Measurements from ENCODE around the gene RGS7.
"Not testable (repeated sequence)": the region's sequence is repeated elsewhere in the genome, so short reads cannot be mapped to it uniquely, and the experiment has no call there.

Gene RGS7

GRCh38 chr1:241208910-241209379, 148.1 kb downstream of the RGS7 start:
- DNase-seq (ENCODE audit: low spot score) = no peak

DNA sequence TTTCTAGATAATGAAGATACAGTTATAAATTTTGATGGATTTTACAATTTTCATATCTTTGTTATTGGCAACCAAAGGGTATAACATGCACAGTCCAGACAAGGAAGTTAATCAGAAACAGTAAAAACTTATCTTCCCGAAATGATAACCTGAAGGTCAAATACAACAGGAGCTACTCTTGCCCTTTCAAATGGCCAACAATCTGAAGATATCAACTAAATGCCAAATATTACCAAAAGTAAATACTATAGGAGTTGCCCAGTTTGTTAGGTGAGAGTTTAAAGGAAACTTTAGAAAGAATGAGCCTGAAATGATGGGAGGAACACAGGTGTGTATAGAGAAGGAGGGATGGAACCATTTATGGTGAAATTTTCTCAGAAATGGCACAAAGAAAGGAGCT, 153.2 kb downstream of the RGS7 start:
- no peak for DNase-seq (ENCODE audit: low spot score)

GRCh38 chr1:241202401-241202800, 154.6 kb downstream of the RGS7 start:
- no peak for DNase-seq (ENCODE audit: low spot score)

DNA sequence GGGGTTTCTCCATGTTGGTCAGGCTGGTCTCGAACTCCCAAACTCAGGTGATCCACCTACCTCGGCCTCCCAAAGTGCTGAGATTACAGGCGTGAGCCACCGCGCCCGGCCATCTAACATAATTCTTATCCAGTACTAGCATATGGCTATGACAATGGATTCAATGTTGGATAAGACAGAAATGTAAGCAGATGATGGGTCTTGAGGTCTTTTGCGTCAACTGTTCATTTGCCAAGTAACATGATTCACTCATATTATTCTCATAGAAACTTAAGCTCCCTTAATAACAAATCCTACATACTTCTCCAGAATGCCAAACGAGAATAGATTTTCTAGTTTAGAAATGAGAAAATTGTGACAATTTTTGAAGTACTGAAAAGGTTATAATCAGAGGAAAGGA, 170.3 kb downstream of the RGS7 start:
- DNase-seq (ENCODE audit: low spot score) = no peak

DNA sequence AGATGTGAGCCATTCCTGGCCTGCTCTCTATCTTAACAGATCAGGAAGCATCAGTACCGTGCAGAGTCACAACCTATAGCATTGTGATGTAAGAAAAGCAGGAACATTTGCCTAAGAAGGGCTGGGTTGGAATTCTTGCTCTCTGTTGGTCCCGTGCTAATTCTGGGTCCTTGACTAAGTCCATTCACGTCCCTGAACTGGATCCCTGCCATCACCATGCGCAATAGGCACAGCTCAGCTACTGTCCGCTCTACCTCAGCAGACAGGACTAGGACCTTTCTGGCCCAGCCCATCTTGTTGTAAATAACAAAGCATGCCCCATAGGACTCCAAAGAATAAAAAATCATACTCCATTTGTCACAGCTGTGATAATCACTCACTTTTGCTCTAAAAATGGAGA, 175.0 kb downstream of the RGS7 start:
- no peak for DNase-seq (ENCODE audit: low spot score)

- DNase-seq (ENCODE audit: low spot score) = no peak
Observed at GRCh38 chr1:241181471-241181870, 175.5 kb downstream of the RGS7 start.

DNA sequence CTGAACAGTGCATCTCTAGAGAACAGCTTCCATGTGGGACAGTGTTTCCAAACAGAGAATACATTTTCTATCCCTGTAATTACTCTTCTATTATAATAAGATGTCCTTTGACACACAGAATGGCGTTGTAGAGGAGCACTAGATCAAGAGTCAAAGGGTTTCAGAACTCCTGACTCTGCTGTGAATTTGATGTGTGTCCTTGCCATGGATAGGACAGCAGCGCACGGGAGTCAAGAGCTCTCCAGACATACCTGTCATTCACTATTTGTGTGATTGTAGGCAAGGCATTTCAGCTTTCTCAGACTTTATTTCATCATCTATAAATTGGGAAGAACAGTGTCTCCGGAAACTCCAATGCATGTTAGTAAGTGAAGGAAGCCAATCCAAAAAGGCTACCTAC, 176.4 kb downstream of the RGS7 start:
- no peak for DNase-seq (ENCODE audit: low spot score)

- no peak for DNase-seq (ENCODE audit: low spot score)
Observed at GRCh38 chr1:241177660-241178059, 179.3 kb downstream of the RGS7 start.

DNA sequence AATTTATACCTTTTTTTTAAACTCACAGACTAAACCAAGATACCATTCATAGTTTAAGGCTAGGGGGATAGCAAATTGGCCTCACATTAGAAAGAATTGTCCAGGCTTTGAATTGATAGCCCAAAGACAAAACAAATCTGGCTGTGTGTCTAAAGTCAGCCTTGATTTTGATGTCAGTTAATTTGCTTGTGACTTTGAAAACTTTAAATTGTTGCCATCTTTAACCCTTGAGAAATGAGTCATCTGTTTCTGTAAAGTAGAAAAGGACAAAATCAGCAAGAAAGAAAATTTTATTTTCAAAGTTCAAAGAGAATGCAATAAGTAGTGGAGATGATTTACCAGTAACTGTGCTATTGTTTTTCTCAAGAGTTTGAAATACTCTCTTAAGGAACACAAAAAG, 184.5 kb downstream of the RGS7 start:
- DNase-seq (ENCODE audit: low spot score) = no peak

DNA sequence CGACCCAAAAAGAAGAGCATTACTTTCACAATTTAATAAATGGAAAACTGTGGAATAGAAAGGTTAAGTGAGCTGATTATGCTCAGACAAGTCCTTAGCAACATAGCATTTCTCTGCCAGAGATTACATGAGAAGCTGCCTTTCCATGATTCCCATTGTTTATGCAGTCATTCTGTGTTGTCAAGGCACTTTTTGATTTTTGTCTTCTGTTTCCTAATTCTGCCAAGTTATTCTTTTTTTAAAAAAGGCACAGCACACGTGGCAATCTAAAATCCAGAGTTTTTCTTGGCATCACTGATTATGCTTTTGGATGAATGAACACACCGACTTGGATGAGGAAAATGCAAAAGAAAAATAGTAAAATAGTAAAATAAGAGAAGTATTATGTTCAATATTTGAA, 185.0 kb downstream of the RGS7 start:
- DNase-seq (ENCODE audit: low spot score) = no peak

DNA sequence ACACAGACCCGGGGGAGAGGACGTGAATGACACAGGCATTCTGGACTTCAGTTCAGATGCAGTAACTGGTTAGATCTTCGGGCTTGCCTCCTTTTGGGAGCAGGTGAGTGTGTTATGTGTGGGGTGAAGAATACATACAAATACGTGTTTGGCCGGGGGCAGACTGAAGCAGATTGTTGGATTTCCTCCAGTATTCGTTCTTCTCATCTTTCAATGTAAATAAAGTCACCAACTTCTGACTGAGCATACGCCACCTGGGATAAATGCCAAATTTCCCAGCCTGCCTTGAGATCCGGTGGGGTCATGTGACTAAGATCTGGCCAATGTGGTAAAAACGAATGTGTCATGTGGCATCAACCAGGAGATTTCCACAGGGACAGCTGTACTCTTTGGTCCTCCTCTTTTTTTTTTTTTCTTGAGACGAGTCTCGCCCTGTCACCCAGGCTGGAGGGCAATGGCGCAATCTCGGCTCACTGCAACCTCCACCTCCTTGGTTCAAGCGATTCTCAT, 189.8 kb downstream of the RGS7 start:
- DNase-seq (ENCODE audit: low spot score) = no peak

DNA sequence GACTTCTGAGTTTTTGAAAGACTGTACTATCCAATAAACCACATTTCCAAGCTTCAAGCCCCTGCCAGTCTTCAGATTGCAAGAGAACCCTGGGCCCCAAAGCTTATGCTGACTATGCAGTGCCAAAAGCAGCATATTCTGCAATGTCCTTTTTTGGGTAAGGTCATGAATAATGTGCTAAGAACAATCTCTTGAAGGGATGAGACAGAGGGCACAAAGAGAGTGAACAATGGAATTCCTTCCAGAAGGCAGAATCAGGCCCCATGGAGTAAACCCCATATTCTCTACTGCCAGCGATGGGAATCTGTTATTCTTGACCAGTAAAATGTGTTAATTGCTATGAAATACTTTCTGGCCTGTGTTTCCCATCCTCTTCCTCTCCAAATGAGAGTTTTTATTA, 190.4 kb downstream of the RGS7 start:
- no peak for DNase-seq (ENCODE audit: low spot score)

- not testable (repeated sequence) for DNase-seq (ENCODE audit: low spot score)
Observed at GRCh38 chr1:241165256-241165655, 191.7 kb downstream of the RGS7 start.

- DNase-seq (ENCODE audit: low spot score) = no peak
Observed at GRCh38 chr1:241163363-241163762, 193.6 kb downstream of the RGS7 start.

DNA sequence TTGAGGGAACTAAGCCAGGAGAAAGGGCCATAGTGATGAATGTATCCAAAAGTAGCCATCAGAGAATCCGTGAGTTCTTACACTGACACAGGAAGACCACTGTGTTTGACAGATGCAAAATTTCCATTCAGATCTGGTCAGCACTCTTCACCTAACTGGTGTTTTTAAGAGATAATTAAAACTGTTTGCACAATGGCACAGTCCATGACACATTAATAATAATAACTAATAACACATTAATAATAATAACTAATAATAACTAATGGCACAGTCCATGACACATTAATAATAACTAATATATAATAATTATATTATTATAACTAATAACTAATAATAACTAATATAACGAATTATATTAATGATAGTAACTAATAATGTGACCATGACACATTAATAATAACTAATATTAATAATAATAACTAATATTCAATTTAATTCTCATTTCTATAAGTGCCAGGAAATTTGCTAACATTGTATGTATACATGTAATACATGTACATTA, 195.8 kb downstream of the RGS7 start:
- no peak for DNase-seq (ENCODE audit: low spot score)

DNA sequence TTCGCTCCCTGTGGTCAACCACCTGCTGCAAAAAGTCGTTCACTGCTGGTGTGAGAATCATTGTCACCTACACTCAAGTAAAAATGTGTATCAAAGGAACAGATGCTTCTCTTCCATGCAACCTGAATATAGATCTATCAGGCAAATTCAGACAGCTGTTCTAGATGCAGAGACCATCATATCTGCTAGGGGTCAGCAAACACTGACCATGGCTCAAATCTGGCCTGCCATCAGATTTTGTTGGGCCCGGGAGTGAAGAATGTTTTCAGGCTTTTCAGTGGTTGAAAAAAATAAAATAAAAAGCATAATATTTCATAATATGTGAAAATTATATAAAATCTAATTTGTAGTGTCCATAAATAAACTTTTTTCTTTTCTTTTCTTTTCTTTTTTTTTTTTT, 199.6 kb downstream of the RGS7 start:
- no peak for DNase-seq (ENCODE audit: low spot score)

GRCh38 chr1:241156231-241156965, 200.6 kb downstream of the RGS7 start:
- no peak for DNase-seq (ENCODE audit: low spot score)

DNA sequence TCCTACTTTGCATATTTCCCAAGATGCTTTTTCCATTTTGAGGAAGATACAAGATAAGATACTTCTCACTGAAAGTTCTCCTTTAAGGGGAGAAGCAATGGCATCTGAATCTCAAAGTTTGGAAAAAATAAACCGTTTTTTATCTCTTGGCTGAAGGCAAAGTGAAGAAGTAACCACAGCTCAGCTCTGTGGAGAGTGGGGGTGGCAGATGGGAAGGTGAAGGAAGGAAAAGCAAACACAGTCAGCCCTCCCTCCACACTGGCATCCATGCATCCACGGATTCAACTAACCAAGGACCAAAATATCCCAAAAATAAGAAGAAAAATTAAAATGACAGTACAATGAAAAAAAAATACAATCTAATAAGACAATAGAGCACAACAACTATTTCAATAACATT, 211.1 kb downstream of the RGS7 start:
- no peak for DNase-seq (ENCODE audit: low spot score)

DNA sequence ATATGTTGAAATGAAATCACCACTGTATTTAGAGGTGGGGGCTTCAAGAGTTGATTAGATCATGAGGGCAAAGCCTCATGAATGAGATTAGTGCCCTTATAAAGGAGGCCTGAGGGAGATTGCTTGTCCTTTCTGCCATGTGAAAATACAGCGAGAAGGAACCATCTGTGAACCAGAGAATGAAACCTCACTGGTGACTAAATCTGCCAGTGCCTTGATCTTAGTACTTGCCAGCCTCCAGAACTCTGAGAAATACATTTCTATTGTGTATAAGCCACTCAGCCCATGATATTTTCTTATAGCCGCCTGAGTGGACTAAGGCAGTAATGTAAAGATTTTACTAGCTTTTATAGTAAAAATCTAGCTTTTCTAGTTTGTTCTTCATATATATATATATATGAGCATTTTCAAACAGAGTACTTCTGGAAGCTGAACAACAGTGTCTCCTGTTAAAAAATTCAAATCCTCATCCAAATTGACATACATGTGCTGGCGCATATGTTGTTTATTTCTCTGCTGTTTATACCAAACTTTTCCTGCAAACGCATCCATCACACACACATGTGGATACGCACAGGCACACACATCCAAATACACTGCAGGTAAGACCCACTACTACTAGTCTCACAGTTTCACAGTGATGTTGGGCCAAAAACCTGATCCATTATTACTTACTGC, 213.1 kb downstream of the RGS7 start:
- DNase-seq (ENCODE audit: low spot score) = no peak

GRCh38 chr1:241142493-241142892, 214.5 kb downstream of the RGS7 start:
- no peak for DNase-seq (ENCODE audit: low spot score)

DNA sequence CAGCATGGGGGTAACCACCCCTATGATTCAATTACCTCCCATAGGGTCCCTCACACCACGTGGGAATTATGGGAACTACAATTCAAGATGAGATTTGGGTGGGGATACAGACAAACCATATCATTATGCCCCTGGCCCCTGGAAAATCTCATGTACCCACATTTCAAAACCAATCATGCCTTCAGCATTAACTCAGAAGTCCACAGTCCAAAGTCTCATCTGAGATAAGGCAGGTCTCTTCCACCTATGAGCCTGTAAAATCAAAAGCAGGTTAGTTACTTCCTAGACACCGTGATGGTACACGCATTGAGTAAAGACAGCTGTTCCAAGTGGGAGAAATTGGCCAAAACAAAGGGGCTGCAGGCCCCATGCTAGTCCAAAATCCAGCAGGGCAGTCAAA, 215.4 kb downstream of the RGS7 start:
- DNase-seq (ENCODE audit: low spot score) = not testable (repeated sequence)

GRCh38 chr1:241140670-241141069, 216.3 kb downstream of the RGS7 start:
- no peak for DNase-seq (ENCODE audit: low spot score)

DNA sequence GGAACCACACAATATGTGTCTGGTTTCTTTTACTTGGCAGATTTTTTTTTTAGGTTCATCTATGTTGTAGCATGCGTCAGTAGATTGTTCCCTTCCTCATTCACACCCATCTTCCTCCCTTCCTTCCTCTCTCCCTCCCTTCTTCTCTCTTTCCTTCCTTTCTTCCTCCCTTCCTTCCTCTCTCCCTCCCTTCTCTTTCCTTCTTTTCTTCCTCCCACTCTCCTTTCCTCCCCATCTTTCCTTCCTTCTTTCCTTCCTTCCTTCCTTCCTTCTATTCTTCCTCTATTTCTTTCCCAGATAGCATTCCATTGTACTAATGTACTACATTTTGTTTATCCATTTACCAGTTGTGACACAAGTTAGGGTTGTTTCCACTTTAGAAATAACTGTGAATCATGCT, 218.0 kb downstream of the RGS7 start:
- DNase-seq (ENCODE audit: low spot score) = no peak
